Coronary artery (tissue), 2 donors: Measurements from ENCODE around the gene NEMP2.

ENCODE experiments used
- DNase-seq: peaks from one replicate; pipeline ENCODE4 v3.0.0-alpha.2; 2017; ENCODE audit warnings: low spot score
- H3K27ac ChIP-seq, 2 donors: fragments of 200-600 bp; sonication (generic); one replicate each; pipeline ENCODE4 v1.5.1; 2016 to 2019
- H3K4me3 ChIP-seq: fragments of 200-600 bp; sonication (generic); 2 replicates; pipeline ENCODE4 v1.5.1; 2016; ENCODE audit warnings: mild to moderate bottlenecking, moderate library complexity
- TF ChIP-seq, protein P1 (sequence below): fragments of 200-600 bp; sonication (generic); IDR thresholded peaks from one replicate; pipeline ENCODE4 v1.5.1; 2019; ENCODE audit warnings: antibody characterized with exemption

The NEMP2 gene, protein sequence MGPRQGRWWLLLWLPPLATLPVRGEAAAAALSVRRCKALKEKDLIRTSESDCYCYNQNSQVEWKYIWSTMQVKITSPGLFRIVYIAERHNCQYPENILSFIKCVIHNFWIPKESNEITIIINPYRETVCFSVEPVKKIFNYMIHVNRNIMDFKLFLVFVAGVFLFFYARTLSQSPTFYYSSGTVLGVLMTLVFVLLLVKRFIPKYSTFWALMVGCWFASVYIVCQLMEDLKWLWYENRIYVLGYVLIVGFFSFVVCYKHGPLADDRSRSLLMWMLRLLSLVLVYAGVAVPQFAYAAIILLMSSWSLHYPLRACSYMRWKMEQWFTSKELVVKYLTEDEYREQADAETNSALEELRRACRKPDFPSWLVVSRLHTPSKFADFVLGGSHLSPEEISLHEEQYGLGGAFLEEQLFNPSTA

DNA sequence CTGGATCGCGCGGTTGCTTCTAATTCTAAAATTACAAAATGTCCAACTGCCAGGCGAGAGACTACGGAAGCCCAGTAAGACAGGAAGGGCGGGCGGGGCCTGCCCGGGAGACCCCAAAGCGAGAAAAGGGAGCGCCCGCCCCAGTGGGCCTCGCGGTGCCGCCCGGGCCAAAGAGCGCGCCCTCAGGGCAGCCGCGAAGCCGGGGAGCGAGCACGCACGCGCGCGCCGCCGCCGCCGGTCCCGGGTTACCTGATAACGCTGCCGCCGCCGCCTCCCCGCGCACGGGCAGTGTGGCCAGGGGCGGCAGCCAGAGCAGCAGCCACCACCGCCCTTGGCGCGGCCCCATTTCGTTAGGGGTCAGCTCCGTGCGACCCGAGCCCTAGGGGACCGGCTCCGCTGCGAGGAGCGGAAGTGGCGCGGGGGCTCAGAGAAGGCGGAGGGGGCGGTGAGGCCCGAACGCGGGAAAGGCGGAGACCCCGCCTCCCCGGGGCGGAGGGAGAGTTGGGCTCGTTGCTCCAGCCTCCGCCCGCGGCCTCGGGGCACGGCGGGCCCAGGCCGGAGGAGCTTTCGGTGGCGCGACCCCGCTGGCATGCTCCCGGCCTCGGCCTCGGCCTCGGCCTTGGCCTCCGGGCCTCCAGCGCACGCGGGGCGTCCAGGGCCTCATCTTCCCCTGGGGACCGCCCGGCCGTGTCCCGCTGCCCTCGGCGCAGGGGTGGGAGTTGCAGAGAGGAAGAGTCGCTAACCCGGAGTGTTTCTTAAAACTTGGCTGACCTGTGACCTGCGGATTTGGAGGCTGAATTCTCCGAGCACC lies at the start of gene NEMP2:
Gene NEMP2 (minus strand): TSS at position 413 of the 811 bp plus-strand sequence. CDS start 67 bp downstream, at position 346.
- Histone ChIP-seq H3K27ac (peak within 1 kb of the TSS; percentile 96 to 99), H3K4me3 (peak within 1 kb of the TSS; percentile 87)
- DNase-seq = peak; percentile 85
- TF ChIP-seq, protein P1, sequence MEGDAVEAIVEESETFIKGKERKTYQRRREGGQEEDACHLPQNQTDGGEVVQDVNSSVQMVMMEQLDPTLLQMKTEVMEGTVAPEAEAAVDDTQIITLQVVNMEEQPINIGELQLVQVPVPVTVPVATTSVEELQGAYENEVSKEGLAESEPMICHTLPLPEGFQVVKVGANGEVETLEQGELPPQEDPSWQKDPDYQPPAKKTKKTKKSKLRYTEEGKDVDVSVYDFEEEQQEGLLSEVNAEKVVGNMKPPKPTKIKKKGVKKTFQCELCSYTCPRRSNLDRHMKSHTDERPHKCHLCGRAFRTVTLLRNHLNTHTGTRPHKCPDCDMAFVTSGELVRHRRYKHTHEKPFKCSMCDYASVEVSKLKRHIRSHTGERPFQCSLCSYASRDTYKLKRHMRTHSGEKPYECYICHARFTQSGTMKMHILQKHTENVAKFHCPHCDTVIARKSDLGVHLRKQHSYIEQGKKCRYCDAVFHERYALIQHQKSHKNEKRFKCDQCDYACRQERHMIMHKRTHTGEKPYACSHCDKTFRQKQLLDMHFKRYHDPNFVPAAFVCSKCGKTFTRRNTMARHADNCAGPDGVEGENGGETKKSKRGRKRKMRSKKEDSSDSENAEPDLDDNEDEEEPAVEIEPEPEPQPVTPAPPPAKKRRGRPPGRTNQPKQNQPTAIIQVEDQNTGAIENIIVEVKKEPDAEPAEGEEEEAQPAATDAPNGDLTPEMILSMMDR = no peak

DNA sequence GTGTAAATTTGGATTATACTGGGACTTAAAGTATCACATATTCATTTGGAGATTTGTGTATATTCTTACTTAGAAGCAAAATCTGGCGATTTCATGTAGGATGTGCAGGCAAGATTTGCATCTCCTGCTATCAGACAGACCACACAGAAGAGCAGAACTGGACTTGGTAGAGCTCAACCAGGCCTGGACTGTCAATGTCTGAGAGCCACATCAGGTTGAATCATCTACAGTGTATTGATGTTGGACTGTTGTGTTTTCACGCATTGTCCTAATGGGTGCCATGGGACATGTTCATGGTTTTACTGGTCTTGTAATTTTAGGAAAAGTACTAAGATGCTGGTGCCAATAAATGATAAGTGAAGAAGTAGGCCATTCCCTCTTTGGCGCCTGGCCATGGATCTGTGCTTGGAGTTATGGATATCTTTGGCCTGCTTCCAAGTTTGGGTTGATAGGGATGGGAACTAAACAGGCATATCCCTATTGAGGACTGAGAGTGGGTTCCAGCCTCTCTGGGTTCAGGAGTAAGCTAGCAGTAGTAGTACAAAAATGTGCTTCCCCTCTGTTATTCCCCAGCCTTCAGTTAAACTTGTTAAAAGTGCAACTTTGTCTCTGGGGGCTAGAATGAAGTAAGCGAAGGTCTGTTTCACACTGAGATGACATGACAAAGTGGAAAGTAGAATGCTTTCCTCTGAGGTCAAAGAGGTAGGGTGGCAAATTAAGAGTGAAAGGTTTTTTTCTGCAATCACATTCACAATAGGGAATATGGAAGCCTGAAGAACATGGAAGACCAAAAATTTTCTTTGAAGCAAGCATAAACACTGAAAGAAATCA lies 49.2 kb upstream of the NEMP2 start:
- DNase-seq = no peak
- Histone ChIP-seq H3K27ac (peak overlapping the region in 1 of 2 donors; percentile 49), H3K4me3 (no peak overlapping the region)
- TF ChIP-seq, protein P1 = no peak

DNA sequence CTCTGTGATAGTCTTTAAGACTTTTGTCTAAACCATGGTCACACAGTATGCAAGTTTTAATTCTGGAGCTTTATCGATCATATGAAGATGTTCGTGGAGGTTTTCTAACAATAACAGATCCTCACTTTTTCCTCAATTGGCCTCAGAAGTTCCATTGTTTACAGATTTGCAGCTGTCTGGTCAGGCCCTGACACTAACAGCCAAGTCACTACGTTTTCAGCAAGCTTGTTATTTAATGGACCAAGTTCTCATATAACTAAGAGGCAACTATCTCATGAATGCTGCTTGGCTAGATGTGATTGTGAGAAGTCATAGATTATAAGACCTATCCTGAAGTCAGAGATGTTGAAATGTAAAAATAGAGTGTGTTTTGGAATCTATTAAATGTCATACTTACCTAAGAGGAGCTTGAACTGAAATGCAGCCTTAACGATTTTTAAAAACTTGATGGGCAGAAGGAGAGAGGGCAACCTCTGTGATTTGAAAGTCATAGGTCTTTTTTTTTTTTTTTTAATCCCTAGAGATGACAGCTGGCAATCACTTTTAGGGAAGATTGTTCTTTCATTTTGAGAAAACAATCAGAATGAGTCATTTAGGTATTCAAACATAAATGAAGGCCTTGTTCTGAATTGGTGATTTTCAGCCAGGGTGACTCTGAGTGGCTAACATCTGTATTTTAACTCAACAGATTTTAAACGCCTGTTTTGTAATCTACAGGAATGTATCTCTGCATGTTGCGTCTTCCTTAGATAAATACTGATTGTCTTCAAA lies 48.4 kb upstream of the NEMP2 start:
- DNase-seq = no peak
- Histone ChIP-seq H3K4me3 (no peak overlapping the region), H3K27ac (peak overlapping the region in 1 of 2 donors; percentile 49)
- TF ChIP-seq, protein P1 = no peak

DNA sequence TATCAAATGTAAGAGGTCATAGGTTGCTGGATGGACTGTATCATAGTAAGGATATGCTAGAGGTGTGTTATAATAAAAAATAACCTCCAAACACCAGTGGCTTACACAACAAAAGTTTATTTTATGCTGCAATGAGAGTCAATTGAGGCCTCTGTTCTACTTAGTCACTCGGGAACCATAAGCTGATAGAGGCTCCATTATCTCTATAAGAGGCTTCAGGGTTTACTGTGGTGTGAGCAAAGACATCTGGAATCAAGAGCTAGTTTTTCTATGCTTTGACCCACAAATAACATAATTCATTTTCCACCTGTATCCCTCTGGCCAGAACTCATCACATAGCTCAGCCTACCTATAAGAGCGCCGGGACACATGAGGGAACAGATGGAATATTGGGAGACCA lies 47.5 kb upstream of the NEMP2 start:
- DNase-seq = no peak
- TF ChIP-seq, protein P1 = no peak
- Histone ChIP-seq H3K27ac (no peak overlapping the region), H3K4me3 (no peak overlapping the region)

DNA sequence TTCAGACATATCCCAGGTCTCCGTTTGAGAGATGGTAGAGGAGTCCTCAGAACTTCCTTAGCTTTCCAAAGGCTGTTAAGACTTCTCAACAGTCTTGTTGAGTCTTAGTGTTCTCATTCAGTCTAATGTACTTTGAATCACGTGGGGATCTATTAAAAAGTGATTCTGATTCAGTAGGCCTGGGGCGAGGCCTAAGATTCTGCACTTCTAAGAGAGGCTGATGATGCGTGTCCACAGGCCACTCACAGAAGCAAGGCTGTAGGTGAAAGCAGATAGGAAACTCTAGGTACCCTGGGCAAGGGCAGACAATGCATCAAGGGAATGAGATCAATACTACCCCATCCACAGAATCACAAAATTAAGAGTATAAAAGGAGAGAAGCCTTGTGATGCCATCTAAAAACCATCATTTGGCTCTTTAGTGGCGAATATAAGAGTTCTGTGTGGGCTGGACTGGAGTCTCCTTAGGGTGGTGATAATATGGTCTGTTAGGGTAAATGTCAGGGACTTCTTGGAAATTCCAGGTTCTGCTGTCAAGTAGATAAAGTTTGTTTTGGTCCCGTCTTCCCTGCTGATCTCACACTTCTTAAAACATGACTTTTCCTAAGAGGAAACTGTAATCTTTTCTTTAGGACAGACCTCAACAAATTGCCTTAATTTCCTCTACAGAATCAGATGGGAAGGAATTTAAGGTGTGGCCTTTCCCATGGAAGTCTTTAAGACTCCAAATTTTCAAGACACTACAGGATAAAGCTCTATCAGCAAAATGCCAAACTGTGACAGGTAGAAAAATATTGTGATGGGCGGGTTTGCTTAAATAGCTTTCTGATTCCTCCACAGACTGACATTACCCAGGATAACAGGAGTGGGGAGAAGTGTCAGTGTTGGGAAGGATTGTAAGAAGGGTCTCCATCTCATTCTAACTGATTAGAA lies 45.7 kb upstream of the NEMP2 start:
- Histone ChIP-seq H3K4me3 (no peak overlapping the region), H3K27ac (no peak overlapping the region)
- TF ChIP-seq, protein P1 = no peak
- DNase-seq = no peak
